HepG2 (cell line): Measurements from ENCODE around the gene BCAS1. TPM values are rescaled to one million over a fixed set of nuclear protein-coding genes. Genes with fewer than 3 reads are reported as not detected.

ENCODE experiments used
- CCAR2 ChIP-seq: fragments of 200-400 bp; formaldehyde crosslinking; optimal IDR thresholded peaks from 2 replicates; pipeline ENCODE3; 2018; ENCODE audit warnings: low read depth, mild to moderate bottlenecking, low read length, moderate library complexity
- DR1 ChIP-seq: sonication (generic); formaldehyde crosslinking; IDR thresholded peaks from 2 replicates; pipeline ENCODE4 v1.8.0; 2021; ENCODE audit warnings: mild to moderate bottlenecking, missing genetic modification reagents, inconsistent platforms
- FOXC1 ChIP-seq: sonication (generic); formaldehyde crosslinking; IDR thresholded peaks from 2 replicates; pipeline ENCODE4 v1.8.0; 2022; ENCODE audit warnings: mild to moderate bottlenecking, missing genetic modification reagents, borderline replicate concordance
- NFYB ChIP-seq: sonication (generic); formaldehyde crosslinking; IDR thresholded peaks from 2 replicates; pipeline ENCODE4 v1.4.0; 2020; ENCODE audit warnings: missing genetic modification reagents
- PPARG ChIP-seq: conservative IDR thresholded peaks from 2 replicates; pipeline ENCODE4 v1.6.1; 2016; ENCODE audit warnings: missing biosample characterization, missing genetic modification reagents
- TOE1 ChIP-seq: sonication (generic); formaldehyde crosslinking; IDR thresholded peaks from 2 replicates; pipeline ENCODE4 v1.4.0; 2020; ENCODE audit warnings: mild to moderate bottlenecking, missing genetic modification reagents
- ZEB1 ChIP-seq: IDR thresholded peaks from 2 replicates; pipeline ENCODE4 v1.6.1; 2012; ENCODE audit warnings: mild to moderate bottlenecking, low read depth, inconsistent platforms; ENCODE audit not compliant: insufficient replicate concordance
- ZFP62 ChIP-seq: sonication (generic); formaldehyde crosslinking; IDR thresholded peaks from 2 replicates; pipeline ENCODE4 v1.4.0; 2020; ENCODE audit warnings: missing genetic modification reagents
- ZMYM4 ChIP-seq: sonication (generic); formaldehyde crosslinking; IDR thresholded peaks from 2 replicates; pipeline ENCODE4 v1.8.1; 2023; ENCODE audit warnings: mild to moderate bottlenecking, missing genetic modification reagents
- ZNF20 ChIP-seq: sonication (generic); formaldehyde crosslinking; IDR thresholded peaks from 2 replicates; pipeline ENCODE4 v1.4.0; 2020; ENCODE audit warnings: mild to moderate bottlenecking, moderate library complexity, missing genetic modification reagents
- ZNF205 ChIP-seq: IDR thresholded peaks from 2 replicates; pipeline ENCODE4 v1.6.1; 2018; ENCODE audit warnings: missing biosample characterization, missing genetic modification reagents
- ZNF264 ChIP-seq: sonication (generic); formaldehyde crosslinking; IDR thresholded peaks from 2 replicates; pipeline ENCODE4 v1.4.0; 2020; ENCODE audit warnings: missing genetic modification reagents
- ZNF382 ChIP-seq: sonication (generic); formaldehyde crosslinking; IDR thresholded peaks from 2 replicates; pipeline ENCODE4 v1.5.0; 2020; ENCODE audit warnings: missing genetic modification reagents, mild to moderate bottlenecking, borderline replicate concordance
- ZNF430 ChIP-seq: sonication (generic); formaldehyde crosslinking; IDR thresholded peaks from 2 replicates; pipeline ENCODE4 v1.9.0; 2021; ENCODE audit warnings: mild to moderate bottlenecking, missing genetic modification reagents
- ZNF766 ChIP-seq: sonication (generic); formaldehyde crosslinking; IDR thresholded peaks from 2 replicates; pipeline ENCODE4 v1.5.0; 2020; ENCODE audit warnings: missing genetic modification reagents, borderline replicate concordance
- ZSCAN31 ChIP-seq: sonication (generic); formaldehyde crosslinking; IDR thresholded peaks from 2 replicates; pipeline ENCODE4 v1.5.0; 2020; ENCODE audit warnings: low read depth, mild to moderate bottlenecking, missing genetic modification reagents
- polyA plus RNA-seq, 8 experiments: library from polyadenylated mRNA; depleted of rRNA in 3 of 8; stranded (reverse) in 7 of 8; unstranded in 1 of 8; fragments of >200 nt; fragmentation: Illumina TruSeq in 4 of 8; extraction: Trizol in 4 of 8; gene quantifications; 2 replicates each; pipeline versions ENCODE4 v1.2.1 to v1.2.3, GENCODE V29; 2011 to 2016; ENCODE audit warnings: low read depth in 4 of 8, missing spikeins in 1 of 8, mixed read lengths in 1 of 8; ENCODE audit not compliant: insufficient read depth in 1 of 8
- total RNA-seq, 5 experiments: library from RNA; depleted of rRNA; stranded (reverse); fragments of >200 nt; fragmentation: Illumina TruSeq; extraction: Trizol; gene quantifications; 2 replicates each; pipeline ENCODE4 v1.2.3, GENCODE V29; 2016; ENCODE audit warnings: low read depth in 1 of 5
- TF ChIP-seq, protein P1 (sequence below): sonication (generic); formaldehyde crosslinking; IDR thresholded peaks from 2 replicates; pipeline ENCODE4 v1.4.0; 2020; ENCODE audit warnings: low read depth, missing genetic modification reagents
- TF ChIP-seq, protein P2 (sequence below): sonication (generic); formaldehyde crosslinking; IDR thresholded peaks from 2 replicates; pipeline ENCODE4 v1.4.0; 2020; ENCODE audit warnings: missing genetic modification reagents
- TF ChIP-seq, protein P3 (sequence below), 2 experiments: IDR thresholded peaks; 2 replicates each; pipeline ENCODE4 v1.6.1; 2011 to 2012; ENCODE audit warnings: low read length in 2 of 2, borderline replicate concordance in 1 of 2, low read depth in 1 of 2, mild to moderate bottlenecking in 1 of 2, moderate library complexity in 1 of 2
- TF ChIP-seq, protein P4 (sequence below): sonication (generic); formaldehyde crosslinking; IDR thresholded peaks from 2 replicates; pipeline ENCODE4 v1.5.0; 2020; ENCODE audit warnings: mild to moderate bottlenecking, low read depth, missing genetic modification reagents, borderline replicate concordance

BCAS1 gene
- total and polyA plus RNA-seq, 2 of the 13 experiments (the other 11 are each of a cell fraction or from before 2014, with no cell fraction given), result 0.55 to 0.91 TPM

DNA sequence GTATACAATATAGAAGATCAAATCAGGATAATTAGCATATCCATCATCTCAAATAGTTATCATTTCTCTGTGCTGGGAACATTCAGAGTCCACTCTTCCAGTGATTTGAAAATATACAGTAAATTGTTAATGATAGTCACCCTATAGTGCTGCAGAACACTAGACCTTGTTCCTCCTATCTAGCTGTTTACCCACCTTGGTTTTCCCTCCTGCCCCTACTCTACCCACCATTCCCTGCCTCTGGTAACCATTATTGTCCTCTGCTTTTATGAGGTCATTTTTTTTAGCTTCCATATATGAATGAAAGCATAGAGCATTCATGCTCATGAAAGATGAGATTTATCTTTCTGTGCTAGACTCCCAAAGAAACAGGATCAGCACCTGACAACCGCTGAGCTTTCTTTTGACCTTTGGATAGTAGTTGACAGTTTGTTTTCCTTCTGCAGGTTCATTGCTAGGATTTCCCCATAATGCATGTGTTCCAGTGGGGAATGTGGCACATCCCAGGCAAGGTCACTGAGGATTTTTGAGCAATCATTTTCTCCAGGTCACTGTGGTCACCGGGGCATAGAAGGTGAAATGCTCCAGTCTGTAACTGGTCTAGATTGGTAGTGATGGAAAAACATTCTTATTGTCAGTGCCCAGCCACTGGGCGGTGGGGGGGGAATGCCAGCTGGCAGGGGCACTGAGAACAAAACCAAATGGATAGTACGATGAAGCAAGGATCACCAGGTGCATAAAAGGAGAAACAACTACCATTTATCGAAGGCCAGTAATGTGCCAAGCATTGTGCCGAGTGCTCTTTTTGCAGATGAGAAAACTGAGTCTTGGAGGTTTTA, 33.6 kb upstream of the BCAS1 start (continued):
- TF ChIP-seq, protein P1, sequence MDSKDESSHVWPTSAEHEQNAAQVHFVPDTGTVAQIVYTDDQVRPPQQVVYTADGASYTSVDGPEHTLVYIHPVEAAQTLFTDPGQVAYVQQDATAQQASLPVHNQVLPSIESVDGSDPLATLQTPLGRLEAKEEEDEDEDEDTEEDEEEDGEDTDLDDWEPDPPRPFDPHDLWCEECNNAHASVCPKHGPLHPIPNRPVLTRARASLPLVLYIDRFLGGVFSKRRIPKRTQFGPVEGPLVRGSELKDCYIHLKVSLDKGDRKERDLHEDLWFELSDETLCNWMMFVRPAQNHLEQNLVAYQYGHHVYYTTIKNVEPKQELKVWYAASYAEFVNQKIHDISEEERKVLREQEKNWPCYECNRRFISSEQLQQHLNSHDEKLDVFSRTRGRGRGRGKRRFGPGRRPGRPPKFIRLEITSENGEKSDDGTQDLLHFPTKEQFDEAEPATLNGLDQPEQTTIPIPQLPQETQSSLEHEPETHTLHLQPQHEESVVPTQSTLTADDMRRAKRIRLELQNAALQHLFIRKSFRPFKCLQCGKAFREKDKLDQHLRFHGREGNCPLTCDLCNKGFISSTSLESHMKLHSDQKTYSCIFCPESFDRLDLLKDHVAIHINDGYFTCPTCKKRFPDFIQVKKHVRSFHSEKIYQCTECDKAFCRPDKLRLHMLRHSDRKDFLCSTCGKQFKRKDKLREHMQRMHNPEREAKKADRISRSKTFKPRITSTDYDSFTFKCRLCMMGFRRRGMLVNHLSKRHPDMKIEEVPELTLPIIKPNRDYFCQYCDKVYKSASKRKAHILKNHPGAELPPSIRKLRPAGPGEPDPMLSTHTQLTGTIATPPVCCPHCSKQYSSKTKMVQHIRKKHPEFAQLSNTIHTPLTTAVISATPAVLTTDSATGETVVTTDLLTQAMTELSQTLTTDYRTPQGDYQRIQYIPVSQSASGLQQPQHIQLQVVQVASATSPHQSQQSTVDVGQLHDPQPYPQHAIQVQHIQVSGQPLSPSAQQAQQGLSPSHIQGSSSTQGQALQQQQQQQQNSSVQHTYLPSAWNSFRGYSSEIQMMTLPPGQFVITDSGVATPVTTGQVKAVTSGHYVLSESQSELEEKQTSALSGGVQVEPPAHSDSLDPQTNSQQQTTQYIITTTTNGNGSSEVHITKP, result peak; percentile 94
- TF ChIP-seq ZNF382 (CRISPR knock-in tag) (no peak), FOXC1 (CRISPR knock-in tag) (peak; percentile 63; the same call in 1 of the 2 replicates), ZSCAN31 (CRISPR knock-in tag) (no peak), ZNF20 (CRISPR knock-in tag) (no peak), ZNF205 (CRISPR knock-in tag) (no peak), NFYB (CRISPR knock-in tag) (peak; percentile 41), DR1 (peak; percentile 46; the same call in 1 of the 2 replicates), ZNF430 (peak; percentile 98), ZFP62 (no peak), ZNF264 (peak; percentile 93; the same call in 1 of the 2 replicates), TOE1 (CRISPR knock-in tag) (peak; percentile 89; the same call in 1 of the 2 replicates), ZNF766 (CRISPR knock-in tag) (no peak; the same call in 1 of the 2 replicates), PPARG (CRISPR knock-in tag) (peak; percentile 97), ZEB1 (peak; percentile 91), ZMYM4 (CRISPR knock-in tag) (peak; percentile 96), CCAR2 (no peak)
- TF ChIP-seq, protein P2, sequence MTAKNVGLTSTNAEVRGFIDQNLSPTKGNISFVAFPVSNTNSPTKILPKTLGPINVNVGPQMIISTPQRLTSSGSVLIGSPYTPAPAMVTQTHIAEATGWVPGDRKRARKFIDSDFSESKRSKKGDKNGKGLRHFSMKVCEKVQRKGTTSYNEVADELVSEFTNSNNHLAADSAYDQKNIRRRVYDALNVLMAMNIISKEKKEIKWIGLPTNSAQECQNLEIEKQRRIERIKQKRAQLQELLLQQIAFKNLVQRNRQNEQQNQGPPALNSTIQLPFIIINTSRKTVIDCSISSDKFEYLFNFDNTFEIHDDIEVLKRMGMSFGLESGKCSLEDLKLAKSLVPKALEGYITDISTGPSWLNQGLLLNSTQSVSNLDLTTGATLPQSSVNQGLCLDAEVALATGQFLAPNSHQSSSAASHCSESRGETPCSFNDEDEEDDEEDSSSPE (CRISPR knock-in tag), result peak; percentile 69
- TF ChIP-seq, protein P3, sequence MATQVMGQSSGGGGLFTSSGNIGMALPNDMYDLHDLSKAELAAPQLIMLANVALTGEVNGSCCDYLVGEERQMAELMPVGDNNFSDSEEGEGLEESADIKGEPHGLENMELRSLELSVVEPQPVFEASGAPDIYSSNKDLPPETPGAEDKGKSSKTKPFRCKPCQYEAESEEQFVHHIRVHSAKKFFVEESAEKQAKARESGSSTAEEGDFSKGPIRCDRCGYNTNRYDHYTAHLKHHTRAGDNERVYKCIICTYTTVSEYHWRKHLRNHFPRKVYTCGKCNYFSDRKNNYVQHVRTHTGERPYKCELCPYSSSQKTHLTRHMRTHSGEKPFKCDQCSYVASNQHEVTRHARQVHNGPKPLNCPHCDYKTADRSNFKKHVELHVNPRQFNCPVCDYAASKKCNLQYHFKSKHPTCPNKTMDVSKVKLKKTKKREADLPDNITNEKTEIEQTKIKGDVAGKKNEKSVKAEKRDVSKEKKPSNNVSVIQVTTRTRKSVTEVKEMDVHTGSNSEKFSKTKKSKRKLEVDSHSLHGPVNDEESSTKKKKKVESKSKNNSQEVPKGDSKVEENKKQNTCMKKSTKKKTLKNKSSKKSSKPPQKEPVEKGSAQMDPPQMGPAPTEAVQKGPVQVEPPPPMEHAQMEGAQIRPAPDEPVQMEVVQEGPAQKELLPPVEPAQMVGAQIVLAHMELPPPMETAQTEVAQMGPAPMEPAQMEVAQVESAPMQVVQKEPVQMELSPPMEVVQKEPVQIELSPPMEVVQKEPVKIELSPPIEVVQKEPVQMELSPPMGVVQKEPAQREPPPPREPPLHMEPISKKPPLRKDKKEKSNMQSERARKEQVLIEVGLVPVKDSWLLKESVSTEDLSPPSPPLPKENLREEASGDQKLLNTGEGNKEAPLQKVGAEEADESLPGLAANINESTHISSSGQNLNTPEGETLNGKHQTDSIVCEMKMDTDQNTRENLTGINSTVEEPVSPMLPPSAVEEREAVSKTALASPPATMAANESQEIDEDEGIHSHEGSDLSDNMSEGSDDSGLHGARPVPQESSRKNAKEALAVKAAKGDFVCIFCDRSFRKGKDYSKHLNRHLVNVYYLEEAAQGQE (IDR thresholded peaks at IDR 0.05; ENCODE audit: borderline replicate concordance in 1 of 2, low read depth in 1 of 2, low read length in 2 of 2), result peak in 1 of 2 experiments; percentile 82; a peak in 2 of 4 replicates
- TF ChIP-seq, protein P4, sequence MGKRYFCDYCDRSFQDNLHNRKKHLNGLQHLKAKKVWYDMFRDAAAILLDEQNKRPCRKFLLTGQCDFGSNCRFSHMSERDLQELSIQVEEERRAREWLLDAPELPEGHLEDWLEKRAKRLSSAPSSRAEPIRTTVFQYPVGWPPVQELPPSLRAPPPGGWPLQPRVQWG (CRISPR knock-in tag), result no peak
